T-helper 9 cell (primary cell): ENCODE results near the gene KRT81.
"Not testable (repeated sequence)": the region's sequence is repeated elsewhere in the genome, so short reads cannot be mapped to it uniquely, and the experiment has no call there.

Experiments
- DNase-seq: peaks from one replicate; pipeline ENCODE4 v3.0.0-alpha.2; 2020

KRT81 gene

GRCh38 chr12:52270541-52271070 is 20.7 kb downstream of the KRT81 start:
- no peak for DNase-seq

- DNase-seq, result no peak
Observed at GRCh38 chr12:52268212-52268611, 23.1 kb downstream of the KRT81 start.

- DNase-seq, result no peak
Observed at GRCh38 chr12:52267699-52268098, 23.6 kb downstream of the KRT81 start.

DNA sequence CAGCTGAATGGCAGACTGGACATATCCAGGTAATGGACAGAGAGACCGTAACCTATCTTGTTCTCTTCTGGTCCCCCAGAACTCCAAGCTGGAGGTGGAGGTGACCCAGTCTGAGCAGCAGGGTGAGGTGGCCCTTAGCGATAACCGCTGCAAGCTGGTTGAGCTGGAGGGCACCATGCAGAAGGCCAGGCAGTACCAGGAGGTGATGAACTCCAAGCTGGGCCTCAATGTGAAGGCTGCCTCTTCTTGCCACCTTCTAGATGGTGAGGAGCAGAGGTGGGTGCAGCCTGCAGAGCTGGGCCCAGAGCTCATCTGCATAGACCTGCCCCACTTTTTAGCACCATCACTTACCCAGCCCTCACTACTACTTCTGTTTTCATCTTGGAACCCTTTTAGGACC is 24.1 kb downstream of the KRT81 start:
- no peak for DNase-seq

- DNase-seq, result no peak
Observed at GRCh38 chr12:52266514-52266913, 24.8 kb downstream of the KRT81 start.

DNA sequence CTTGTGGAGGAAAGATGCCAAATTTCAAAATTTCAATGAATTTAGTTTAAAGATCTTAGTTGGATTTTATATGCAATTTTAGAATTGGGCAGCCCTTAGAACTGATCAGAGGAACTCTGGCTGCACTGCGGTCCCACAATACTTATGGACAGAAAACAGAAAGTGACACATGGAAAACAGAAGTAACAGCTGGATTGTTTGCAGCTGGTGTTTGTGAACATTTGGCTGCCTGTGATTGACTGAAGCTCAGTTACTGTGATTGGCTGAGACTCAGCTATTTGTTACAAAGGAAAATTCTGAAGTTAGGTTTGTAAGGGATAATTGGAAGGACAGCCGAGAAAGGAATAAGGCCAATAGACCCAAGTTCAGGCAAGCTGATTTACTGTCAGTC is 26.9 kb downstream of the KRT81 start:
- DNase-seq, result no peak

DNA sequence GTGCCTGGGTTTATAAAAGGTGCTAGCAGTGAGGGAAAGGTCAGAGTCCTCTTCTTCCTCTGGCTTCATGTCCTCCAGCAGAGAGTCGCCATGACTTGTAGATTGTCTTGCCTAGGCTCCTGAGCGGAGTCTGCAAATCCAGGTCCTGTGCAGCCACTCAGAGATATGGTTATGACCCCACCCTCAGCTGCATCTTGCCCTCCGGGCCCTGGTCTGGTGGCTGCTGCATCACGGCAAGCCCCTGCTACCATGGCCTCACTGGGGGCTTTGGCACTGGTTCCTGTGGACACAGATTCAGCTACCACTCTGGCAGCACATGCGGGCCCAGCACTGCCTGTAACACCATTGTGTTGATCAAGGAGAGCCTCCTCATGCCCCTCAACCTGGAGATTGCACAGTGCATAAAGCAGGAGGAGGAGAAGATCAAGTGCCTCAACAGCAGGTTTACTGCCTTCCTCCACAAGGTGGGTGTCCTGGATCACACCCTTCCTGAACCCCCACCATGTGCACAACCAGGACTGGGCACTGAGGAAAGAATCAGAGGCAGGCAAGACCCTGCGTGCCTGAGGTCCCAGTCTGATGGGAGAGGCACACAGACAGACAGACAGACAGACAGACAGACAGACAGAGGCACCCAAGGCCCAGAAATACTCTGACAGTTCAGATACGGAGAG is 27.4 kb downstream of the KRT81 start:
- DNase-seq, result no peak

- no peak for DNase-seq
Observed at GRCh38 chr12:52262286-52262685, 29.0 kb downstream of the KRT81 start.

DNA sequence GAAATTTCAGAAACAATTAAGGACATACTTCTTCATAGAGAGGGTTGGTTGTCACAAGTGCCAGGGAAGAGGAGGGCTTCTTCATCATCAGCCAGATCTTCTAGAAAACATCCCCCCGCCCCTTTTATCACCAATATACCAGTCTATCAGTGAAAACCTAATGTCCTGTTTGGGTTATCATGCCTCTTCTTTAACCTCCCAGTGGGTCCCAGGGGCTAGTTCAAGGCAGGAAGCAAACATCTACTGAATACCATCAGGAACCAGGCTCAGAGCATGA is 30.2 kb downstream of the KRT81 start:
- DNase-seq, result no peak

- DNase-seq, result no peak
Observed at GRCh38 chr12:52260361-52261207, 30.8 kb downstream of the KRT81 start.

- DNase-seq, result no peak
Observed at GRCh38 chr12:52259657-52260243, 31.6 kb downstream of the KRT81 start.

DNA sequence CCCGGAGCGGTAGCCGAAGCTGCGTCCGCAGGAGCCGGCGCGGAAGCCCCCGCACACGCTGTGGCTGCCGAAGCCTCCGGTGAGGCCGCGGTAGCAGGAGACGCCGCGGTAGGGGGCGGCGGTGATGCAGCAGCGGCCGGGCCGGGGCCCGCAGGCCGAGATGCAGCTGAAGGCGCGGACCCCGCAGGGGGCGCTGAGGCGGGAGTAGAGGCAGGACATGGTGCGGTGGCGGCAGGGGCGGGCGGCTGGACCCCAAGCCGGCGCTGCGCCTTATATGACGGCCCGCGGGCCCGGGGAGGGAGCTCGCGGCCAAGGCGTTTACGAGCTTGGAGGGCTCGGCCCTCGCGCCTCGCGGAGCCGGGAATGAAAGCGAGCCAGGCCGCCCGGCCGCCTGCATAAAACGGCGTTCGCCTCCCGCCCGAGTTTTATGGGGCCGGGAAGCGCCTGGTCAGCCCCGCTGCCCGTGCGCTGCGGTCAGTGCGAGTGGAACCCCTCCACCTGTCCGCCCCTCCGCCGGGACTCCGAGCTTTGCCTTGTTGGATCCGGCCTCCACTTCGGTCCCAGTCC is 32.9 kb downstream of the KRT81 start:
- no peak for DNase-seq

DNA sequence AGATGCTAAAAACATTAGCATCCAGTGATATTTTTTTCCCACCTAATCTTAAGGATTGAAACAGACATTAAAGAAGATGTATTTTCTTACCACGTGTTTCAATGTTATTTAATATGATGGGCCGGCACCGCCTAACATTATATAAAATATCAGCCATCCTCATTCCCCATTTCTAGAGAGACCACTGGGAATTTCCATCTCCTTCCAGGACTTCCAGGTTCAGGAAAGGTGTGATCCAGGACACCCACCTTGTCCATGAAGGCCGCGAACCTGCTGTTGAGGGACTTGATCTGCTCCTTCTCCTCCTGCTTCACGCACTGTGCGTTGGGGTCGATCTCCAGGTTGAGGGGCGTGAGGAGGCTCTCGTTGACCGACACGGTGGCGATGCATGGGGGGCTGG is 33.4 kb downstream of the KRT81 start:
- not testable (repeated sequence) for DNase-seq

- DNase-seq, result no peak
Observed at GRCh38 chr12:52257074-52257551, 34.2 kb downstream of the KRT81 start.

DNA sequence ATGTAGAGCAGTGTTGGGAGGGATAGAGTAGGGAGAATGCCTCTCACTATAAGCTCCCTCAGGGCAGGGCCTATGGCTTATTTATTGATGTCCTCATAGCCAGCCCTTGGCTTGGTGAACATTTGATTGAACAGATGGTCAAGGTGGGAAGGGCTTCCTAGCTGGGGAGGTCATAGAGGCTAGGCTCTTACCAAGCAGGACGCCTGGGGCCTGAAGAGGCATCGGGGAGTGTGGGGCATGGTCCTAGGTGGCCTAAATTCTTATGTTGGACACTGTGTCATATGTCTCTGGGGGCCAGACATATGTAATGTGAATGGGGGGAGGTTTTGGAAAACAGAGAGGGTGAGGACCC is 34.8 kb downstream of the KRT81 start:
- DNase-seq, result no peak

DNA sequence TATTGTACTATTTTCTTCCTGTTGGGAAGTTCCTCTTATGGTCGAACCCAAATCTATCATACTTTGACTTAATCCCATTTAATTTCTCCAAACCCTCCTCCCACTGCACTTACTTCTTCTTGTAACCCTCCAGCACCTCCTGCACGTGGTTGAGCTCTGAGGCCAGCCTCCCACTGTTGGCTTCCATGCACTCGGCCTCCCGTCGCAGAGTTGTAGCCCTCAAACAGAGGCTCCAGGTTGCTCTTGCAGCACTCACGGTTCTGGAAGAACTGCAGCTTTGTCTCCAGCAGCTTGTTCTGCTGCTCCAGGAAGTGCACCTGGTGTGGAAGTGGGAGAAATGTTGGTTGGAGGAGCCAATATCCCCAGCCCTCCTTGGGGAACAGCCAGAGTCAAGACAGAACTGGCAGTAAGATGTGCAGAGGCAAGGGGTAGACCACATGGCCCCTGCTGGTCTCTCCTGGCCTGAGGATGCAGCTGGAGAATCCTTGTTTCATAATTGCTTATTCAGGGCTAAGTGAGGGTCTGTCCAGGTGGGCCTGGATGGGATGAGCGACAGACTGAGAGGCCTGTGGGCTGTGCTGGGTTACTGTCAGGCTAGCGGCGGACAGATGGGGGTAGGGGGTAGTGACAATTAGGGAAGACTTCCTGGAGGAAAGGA is 35.3 kb downstream of the KRT81 start:
- DNase-seq, result no peak

DNA sequence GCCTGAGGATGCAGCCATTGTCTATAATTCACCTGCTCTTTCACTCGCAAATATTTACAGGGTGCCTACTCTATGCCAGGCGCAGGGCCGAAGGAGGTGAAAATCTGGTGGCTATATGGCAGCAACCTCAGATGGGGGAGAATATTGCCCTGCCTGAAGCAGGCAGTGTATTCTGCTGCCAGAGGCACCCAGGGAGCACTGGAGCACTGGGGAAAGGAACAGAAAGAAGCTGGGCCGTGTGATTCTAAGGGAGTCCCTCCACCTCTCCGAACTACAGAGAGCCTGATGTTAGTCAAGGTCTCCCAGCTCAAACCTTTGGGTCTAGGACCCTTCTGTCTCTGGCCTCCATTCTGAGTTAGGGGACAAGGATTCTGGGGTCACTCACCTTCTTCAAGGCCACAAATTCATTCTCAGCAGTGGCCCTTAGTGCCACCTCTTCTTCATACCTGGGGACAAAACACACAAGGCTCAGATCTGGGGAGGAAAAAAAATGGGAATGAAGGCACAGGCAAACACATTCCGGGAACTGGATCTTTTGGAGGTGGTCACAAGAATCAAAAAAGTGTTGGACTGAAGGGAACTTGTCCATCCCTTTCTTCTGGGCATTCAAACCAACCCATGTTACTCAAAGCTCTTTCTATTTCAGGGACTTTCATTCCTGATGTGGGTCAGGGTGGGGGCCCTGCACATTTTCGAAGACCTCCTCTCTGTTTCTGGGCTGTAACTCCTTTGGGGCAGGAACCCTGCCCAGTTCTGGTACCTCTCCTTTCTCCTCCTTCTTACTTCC is 36.2 kb downstream of the KRT81 start:
- DNase-seq, result no peak

GRCh38 chr12:52254180-52254964 is 37.0 kb downstream of the KRT81 start:
- no peak for DNase-seq

DNA sequence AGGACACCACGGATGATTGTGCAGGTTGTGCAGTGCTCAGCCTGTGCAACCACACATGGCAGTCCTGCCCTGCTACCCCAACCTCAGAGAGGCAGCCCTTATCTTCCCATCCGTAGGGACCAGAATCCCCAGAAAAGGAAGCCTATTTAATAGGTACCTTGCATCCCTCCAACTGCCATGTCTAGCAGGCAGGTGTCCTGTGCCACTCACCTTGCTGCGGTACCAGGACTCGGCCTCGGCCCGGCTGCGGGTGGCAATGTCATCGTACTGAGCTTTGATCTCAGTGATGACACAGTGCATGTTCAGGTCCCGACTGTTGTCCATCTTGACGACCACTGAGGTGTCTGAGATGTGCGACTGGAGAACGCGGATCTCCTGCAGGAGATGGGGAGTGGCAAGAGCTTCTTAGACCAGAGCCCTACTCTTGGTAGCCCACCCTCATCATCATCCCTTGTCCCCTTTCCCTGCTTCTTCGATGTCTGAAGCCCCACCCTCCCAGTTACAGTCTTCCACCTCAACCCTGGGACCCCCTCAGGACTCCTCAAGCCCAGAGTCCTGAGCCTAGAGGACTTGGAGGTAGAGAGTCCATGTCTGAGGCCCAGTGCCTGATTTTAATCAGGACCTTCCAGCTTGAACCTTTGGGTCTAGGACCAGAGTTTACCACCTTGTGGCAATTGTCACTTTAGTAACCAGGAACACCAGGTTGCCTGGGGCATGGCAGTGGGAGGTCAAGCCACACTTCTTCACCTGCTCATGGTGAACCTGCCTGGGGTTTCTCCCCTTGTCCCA is 37.7 kb downstream of the KRT81 start:
- no peak for DNase-seq

DNA sequence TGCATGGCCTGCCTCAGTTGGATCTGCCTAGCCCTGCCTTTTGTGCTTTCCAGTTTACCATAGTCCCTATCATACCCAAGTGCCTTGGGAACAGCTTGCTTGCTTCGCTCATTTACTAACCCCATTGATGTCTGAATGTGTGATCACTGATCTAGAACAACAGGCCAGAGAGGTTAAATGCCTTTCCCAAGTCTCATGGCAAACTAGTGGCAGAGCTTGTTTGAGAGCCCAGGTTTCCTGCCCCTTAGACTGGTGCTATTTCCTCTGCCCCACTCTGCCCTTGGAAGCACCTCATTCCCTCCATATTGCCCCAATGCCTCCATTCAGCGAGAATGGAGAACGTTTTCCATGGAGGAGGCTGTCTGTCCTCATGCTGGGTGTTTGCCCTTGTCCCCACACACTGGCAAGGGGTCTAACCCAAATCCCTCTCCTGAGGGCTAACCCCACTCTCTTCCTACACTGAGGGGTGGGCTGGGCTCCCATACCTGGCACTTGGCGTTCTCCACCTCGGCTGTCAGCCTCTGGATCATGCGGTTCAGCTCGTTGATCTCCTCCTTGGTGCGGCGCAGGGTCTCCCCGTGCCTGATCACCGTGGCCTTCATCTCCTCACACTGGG is 38.5 kb downstream of the KRT81 start:
- DNase-seq, result no peak
